ENCODE results near the gene MRPL30.

DNA sequence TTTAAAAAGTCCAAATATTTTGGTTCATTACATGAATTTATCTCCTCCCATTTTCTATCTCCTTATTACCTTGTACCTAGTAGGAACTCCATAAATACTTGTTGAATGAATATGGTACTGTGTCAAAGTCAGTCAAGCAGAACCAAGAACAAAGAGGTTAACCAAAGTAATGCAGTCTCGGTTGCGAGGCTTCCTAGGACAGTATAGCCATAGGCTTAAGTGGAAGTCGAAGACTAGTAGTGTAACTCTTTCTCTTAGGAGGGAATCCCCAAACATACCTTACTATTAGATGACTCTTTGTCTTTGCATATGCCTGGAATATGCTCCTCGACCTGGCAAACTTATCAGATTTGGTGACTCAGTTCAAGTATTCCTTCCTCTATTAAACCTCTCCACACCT lies 21.4 kb upstream of the MRPL30 start:
- TF ChIP-seq, protein P1, sequence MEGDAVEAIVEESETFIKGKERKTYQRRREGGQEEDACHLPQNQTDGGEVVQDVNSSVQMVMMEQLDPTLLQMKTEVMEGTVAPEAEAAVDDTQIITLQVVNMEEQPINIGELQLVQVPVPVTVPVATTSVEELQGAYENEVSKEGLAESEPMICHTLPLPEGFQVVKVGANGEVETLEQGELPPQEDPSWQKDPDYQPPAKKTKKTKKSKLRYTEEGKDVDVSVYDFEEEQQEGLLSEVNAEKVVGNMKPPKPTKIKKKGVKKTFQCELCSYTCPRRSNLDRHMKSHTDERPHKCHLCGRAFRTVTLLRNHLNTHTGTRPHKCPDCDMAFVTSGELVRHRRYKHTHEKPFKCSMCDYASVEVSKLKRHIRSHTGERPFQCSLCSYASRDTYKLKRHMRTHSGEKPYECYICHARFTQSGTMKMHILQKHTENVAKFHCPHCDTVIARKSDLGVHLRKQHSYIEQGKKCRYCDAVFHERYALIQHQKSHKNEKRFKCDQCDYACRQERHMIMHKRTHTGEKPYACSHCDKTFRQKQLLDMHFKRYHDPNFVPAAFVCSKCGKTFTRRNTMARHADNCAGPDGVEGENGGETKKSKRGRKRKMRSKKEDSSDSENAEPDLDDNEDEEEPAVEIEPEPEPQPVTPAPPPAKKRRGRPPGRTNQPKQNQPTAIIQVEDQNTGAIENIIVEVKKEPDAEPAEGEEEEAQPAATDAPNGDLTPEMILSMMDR (IDR thresholded peaks at IDR 0.05; ENCODE audit: low read depth, low read length), result no peak
- no peak for TF ChIP-seq MYC (IDR thresholded peaks at IDR 0.05; ENCODE audit: low read depth, low read length)
- TF ChIP-seq, protein P2, sequence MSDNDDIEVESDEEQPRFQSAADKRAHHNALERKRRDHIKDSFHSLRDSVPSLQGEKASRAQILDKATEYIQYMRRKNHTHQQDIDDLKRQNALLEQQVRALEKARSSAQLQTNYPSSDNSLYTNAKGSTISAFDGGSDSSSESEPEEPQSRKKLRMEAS (IDR thresholded peaks at IDR 0.05; ENCODE audit: low read depth, low read length), result no peak
- no peak for TF ChIP-seq POLR2A (IDR thresholded peaks at IDR 0.05; ENCODE audit: extremely low read depth, insufficient read length)

Data from NB4 (cell line).